GM12878 (cell line): ENCODE results near the gene TLCD5. TPM values are rescaled to one million over a fixed set of nuclear protein-coding genes. Genes with fewer than 3 reads are reported as not detected.

Experiments
- ATAC-seq: fragments of 200-7000 bp; cut with Tn5 transposase; 3 replicates; pipeline ENCODE4 v1.9.1; 2020; ENCODE audit warnings: mild to moderate bottlenecking, moderate library complexity
- BruUV-seq: library from RNA; stranded (reverse); fragments of 400-500 nt; replicated peaks from 2 replicates; lab custom pipeline; 2021; lab: Mats Ljungman, UMichigan
- CTCF ChIA-PET: fragments of 300-600 bp; sonication (Branson Sonifier 250); formaldehyde crosslinking; extraction: SDS; loops from one replicate; lab custom pipeline; 2021; ENCODE audit warnings: inconsistent platforms; lab: Yijun Ruan, JAX
- POLR2A ChIA-PET: fragments of 350-600 bp; formaldehyde crosslinking; extraction: SDS; loops from one replicate; lab custom pipeline; 2021; ENCODE audit warnings: inconsistent platforms; lab: Charles Lee
- RAD21 ChIA-PET: fragments of 300-600 bp; sonication (Branson Sonifier 250); formaldehyde crosslinking; loops from one replicate; lab custom pipeline; 2023; ENCODE audit warnings: antibody characterized with exemption; ENCODE audit not compliant: unreplicated experiment; lab: Charles Lee
- SMC1A ChIA-PET: fragments of 300-600 bp; sonication (Branson Sonifier 250); formaldehyde crosslinking; loops from one replicate; lab custom pipeline; 2023; ENCODE audit not compliant: unreplicated experiment, uncharacterized antibody; lab: Charles Lee
- DNase-seq: peaks from one replicate; pipeline ENCODE4 v3.0.0-alpha.2; 2011; ENCODE audit warnings: low read depth, low spot score
- FAIRE-seq: peaks from 3 replicates; lab custom pipeline; 2011; peaks lifted over from hg19 to GRCh38; lab: Jason Lieb, UNC
- H2AFZ ChIP-seq: 2 replicates; pipeline ENCODE4 v1.6.0; 2011; ENCODE audit warnings: low read depth, low read length, control low read depth; ENCODE audit not compliant: control insufficient read depth
- H3K27ac ChIP-seq: 2 replicates; pipeline ENCODE4 v1.5.1; 2011; ENCODE audit warnings: control low read depth; ENCODE audit not compliant: control insufficient read depth, insufficient read depth
- H3K27me3 ChIP-seq, 2 experiments: replicated peaks in 1 of 2; 2 replicates each; pipeline versions ENCODE4 v1.6.0 to v1.6.1; 2011; ENCODE audit warnings: low read length in 1 of 2; ENCODE audit not compliant: control insufficient read depth in 2 of 2, insufficient read depth in 2 of 2
- H3K36me3 ChIP-seq, 2 experiments: 2 replicates each; pipeline ENCODE4 v1.5.1; 2011; ENCODE audit warnings: low read length in 1 of 2; ENCODE audit not compliant: control insufficient read depth in 2 of 2, insufficient read depth in 2 of 2
- H3K4me1 ChIP-seq: 2 replicates; pipeline ENCODE4 v1.6.1; 2011; ENCODE audit warnings: mild to moderate bottlenecking, low read length, moderate library complexity, mixed read lengths; ENCODE audit not compliant: control insufficient read depth, insufficient read depth
- H3K4me2 ChIP-seq: 2 replicates; pipeline ENCODE4 v1.6.0; 2011; ENCODE audit warnings: control low read depth; ENCODE audit not compliant: control insufficient read depth, insufficient read depth
- H3K4me3 ChIP-seq: fragments of 200-600 bp; sonication (generic); 2 replicates; pipeline ENCODE4 v1.5.1; 2016
- H3K79me2 ChIP-seq: 2 replicates; pipeline ENCODE4 v1.6.0; 2011; ENCODE audit warnings: low read length; ENCODE audit not compliant: control insufficient read depth, insufficient read depth
- H3K9ac ChIP-seq: 2 replicates; pipeline ENCODE4 v1.8.0; 2011; ENCODE audit warnings: low read length, control low read depth, mixed read lengths; ENCODE audit not compliant: control insufficient read depth, insufficient read depth
- H3K9me3 ChIP-seq: replicated peaks from 3 replicates; pipeline ENCODE4 v1.5.1; 2011; ENCODE audit warnings: mild to moderate bottlenecking, low read length; ENCODE audit not compliant: control insufficient read depth, insufficient read depth
- H4K20me1 ChIP-seq: 2 replicates; pipeline ENCODE4 v1.6.0; 2011; ENCODE audit not compliant: control insufficient read depth, insufficient read depth
- BCLAF1 ChIP-seq: fragments of 450-650 bp; IDR thresholded peaks from 2 replicates; pipeline ENCODE4 v1.6.1; 2017; ENCODE audit warnings: antibody characterized with exemption, mild to moderate bottlenecking, moderate library complexity
- BMI1 ChIP-seq: fragments of 450-650 bp; IDR thresholded peaks from 2 replicates; pipeline ENCODE4 v1.6.1; 2016; ENCODE audit warnings: mild to moderate bottlenecking, moderate library complexity, borderline replicate concordance
- CUX1 ChIP-seq: IDR thresholded peaks from 2 replicates; pipeline ENCODE4 v1.6.1; 2012; ENCODE audit warnings: improper control_type of control experiment, low read depth, low read length; ENCODE audit not compliant: insufficient replicate concordance
- IKZF2 ChIP-seq, 2 experiments: fragments of 450-650 bp; IDR thresholded peaks; 2 replicates each; pipeline ENCODE4 v1.6.1; 2017; ENCODE audit warnings: mild to moderate bottlenecking in 2 of 2, moderate library complexity in 2 of 2
- MEF2A ChIP-seq: IDR thresholded peaks from 2 replicates; pipeline ENCODE4 v1.6.1; 2011; ENCODE audit warnings: low read depth, mild to moderate bottlenecking, low read length, moderate library complexity; ENCODE audit not compliant: insufficient read depth
- NFYB ChIP-seq: IDR thresholded peaks from 2 replicates; pipeline ENCODE4 v1.6.1; 2011; ENCODE audit warnings: low read depth, mild to moderate bottlenecking, low read length, improper control_type of control experiment, moderate library complexity; ENCODE audit not compliant: insufficient read depth
- NKRF ChIP-seq: fragments of 450-650 bp; conservative IDR thresholded peaks from 2 replicates; pipeline ENCODE4 v1.6.1; 2017; ENCODE audit warnings: mild to moderate bottlenecking, moderate library complexity
- NRF1 ChIP-seq: conservative IDR thresholded peaks from 2 replicates; pipeline ENCODE4 v1.6.1; 2011; ENCODE audit warnings: mild to moderate bottlenecking, low read depth, low read length, improper control_type of control experiment
- POLR2AphosphoS5 ChIP-seq: IDR thresholded peaks from 2 replicates; pipeline ENCODE4 v1.6.1; 2011; ENCODE audit warnings: mild to moderate bottlenecking, low read length, inconsistent platforms
- RFX5 ChIP-seq: IDR thresholded peaks from 2 replicates; pipeline ENCODE4 v1.6.1; 2011; ENCODE audit warnings: low read depth, low read length, improper control_type of control experiment
- SREBF2 ChIP-seq: IDR thresholded peaks from 2 replicates; pipeline ENCODE4 v1.6.1; 2012; ENCODE audit warnings: mild to moderate bottlenecking, low read length
- TBL1XR1 ChIP-seq: IDR thresholded peaks from 2 replicates; pipeline ENCODE4 v1.6.1; 2012; ENCODE audit warnings: low read depth, low read length, improper control_type of control experiment
- ZNF207 ChIP-seq: fragments of 450-650 bp; IDR thresholded peaks from 2 replicates; pipeline ENCODE4 v1.6.1; 2014; ENCODE audit warnings: antibody characterized with exemption, mild to moderate bottlenecking, borderline replicate concordance
- WGBS: methylation state at CpG from one replicate; pipeline ENCODE4 v1.1.6; 2016; ENCODE audit warnings: low lambda C conversion rate; ENCODE audit not compliant: insufficient replicate concordance, insufficient coverage; ENCODE audit errors: missing lambda C conversion rate; 5-methylcytosine and 5-hydroxymethylcytosine counted together
- in situ Hi-C: fragments of 300-500 bp; cut with MboI; formaldehyde crosslinking; loops from 9 replicates; pipeline ENCODE4 v1.14.3; 2018; ENCODE audit warnings: mixed read lengths
- intact Hi-C: fragments of 100-400 bp; cut with micrococcal nuclease; formaldehyde crosslinking; loops from one replicate; pipeline ENCODE4 v1.14.2; 2022; ENCODE audit not compliant: unreplicated experiment
- polyA plus RNA-seq, 11 experiments: library from polyadenylated mRNA; depleted of rRNA in 4 of 11; unstranded in 6 of 11; stranded (reverse) in 5 of 11; fragments of >200 nt; fragmentation: Nextera tagmentation in 4 of 11; fragmentation: Illumina TruSeq in 1 of 11; extraction: Ambion mirVana in 4 of 11; extraction: Trizol in 1 of 11; gene quantifications; 1 replicate in 1 of 11; 2 replicates in 10 of 11; pipeline versions ENCODE4 v1.2.1 to v1.2.3, GENCODE V29; 2011 to 2016; ENCODE audit warnings: inconsistent platforms in 2 of 11, missing spikeins in 2 of 11, low read depth in 1 of 11
- total RNA-seq, 4 experiments: library from RNA; depleted of rRNA in 3 of 4; stranded (reverse); fragments of >200 nt in 3 of 4; fragmentation: Illumina TruSeq in 1 of 4; extraction: Trizol in 1 of 4; gene quantifications; 2 replicates each; pipeline versions ENCODE4 v1.2.1 to v1.2.3, GENCODE V29; 2013 to 2021

The TLCD5 gene
- total and polyA plus RNA-seq, 10 of the 15 experiments (the other 5 are each of a cell fraction or from before 2014, with no cell fraction given) = 2.4 to 13.3 (median 3.2) TPM

- H3K4me2 ChIP-seq = no peak overlapping the region
- ChIA-PET SMC1A (no interaction called here), CTCF (interaction anchor here (12.2 to 19.8 kb wide), 2 partner anchors 55 to 75 kb away, joined by 296 to 783 read pairs; partner anchors contain the start of gene POU2F3), RAD21 (no interaction called here), POLR2A (interaction anchor here (0.5 kb wide), 1 partner anchor 56 kb away, joined by 3 read pairs; no protein-coding TSS in a partner anchor)
- BruUV-seq = no TSS peak
- no peak for TF ChIP-seq IKZF2 (IDR thresholded peaks at IDR 0.05)
- no peak for TF ChIP-seq SREBF2
- no peak for TF ChIP-seq NFYB
- TF ChIP-seq NKRF = no peak
- TF ChIP-seq CUX1 = no peak
- TF ChIP-seq ZNF207 = no peak
- no peak for TF ChIP-seq BMI1
- no peak for TF ChIP-seq BCLAF1
- TF ChIP-seq POLR2AphosphoS5 = no peak
- TF ChIP-seq MEF2A = no peak
- TF ChIP-seq RFX5 = no peak
- TF ChIP-seq TBL1XR1 = no peak
- TF ChIP-seq NRF1 = no peak
- FAIRE-seq (no peak), ATAC-seq (no peak), DNase-seq (no peak)
- no peak overlapping the region for H3K4me3 ChIP-seq
- intact Hi-C loops = no loop called here
- H3K79me2 ChIP-seq = no peaks in the 10 kb centered on the region
- no peak overlapping the region for H3K9ac ChIP-seq
- H3K27me3 ChIP-seq = peaks cover 0 to 3% of the 10 kb centered on the region in 2 experiments; a peak in 1 of 4 replicates
- in situ Hi-C loops = no loop called here
- H3K4me1 ChIP-seq = peaks cover 7% of the 10 kb centered on the region
- H4K20me1 ChIP-seq = no peaks in the 10 kb centered on the region
- H3K27ac ChIP-seq = no peak overlapping the region
- no peaks in the 10 kb centered on the region for H3K9me3 ChIP-seq
- 44% methylated on average over 11 of the region's 11 CpGs for WGBS
- no peaks in the 10 kb centered on the region for H3K36me3 ChIP-seq
- no peak overlapping the region for H2AFZ ChIP-seq
Measured at GRCh38 chr11:120306519-120307242, 18.4 kb upstream of the TLCD5 start.
